HuH-7.5 (cell line): Measurements from ENCODE around the gene IGFL1.
A peak's percentile ranks its signal among the peaks of the same experiment; 100 is the strongest.
"Not testable (repeated sequence)": the region's sequence is repeated elsewhere in the genome, so short reads cannot be mapped to it uniquely, and the experiment has no call there.

Source experiments
- DNase-seq: peaks from one replicate; pipeline ENCODE4 v3.0.0; 2011; ENCODE audit warnings: low spot score

Gene IGFL1

DNA sequence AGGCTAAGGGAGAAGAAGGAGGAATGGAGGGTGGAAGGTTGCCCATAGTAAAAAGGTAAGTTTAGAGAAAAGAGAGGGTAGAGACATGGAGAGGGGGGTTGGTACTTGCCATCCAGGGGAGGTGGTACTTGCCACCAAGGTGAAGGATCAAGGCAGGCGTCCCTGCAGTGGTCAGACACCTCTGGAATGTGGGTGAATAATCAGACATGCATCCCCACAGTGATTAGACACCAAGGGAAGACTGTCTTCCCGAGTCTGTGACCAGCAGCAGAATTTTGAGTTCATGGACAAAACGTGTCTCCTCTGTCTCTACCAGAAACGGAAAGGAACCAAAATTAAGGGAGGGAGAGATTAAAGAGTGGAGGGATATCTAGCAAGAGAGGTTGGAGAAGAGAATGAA is 27.1 kb upstream of the IGFL1 start:
- no peak for DNase-seq

- DNase-seq, result no peak
Observed at GRCh38 chr19:46202872-46203860, 26.4 kb upstream of the IGFL1 start.

- no peak for DNase-seq
Observed at GRCh38 chr19:46204008-46204407, 25.5 kb upstream of the IGFL1 start.

GRCh38 chr19:46205183-46205984 is 24.2 kb upstream of the IGFL1 start:
- DNase-seq, result no peak

DNA sequence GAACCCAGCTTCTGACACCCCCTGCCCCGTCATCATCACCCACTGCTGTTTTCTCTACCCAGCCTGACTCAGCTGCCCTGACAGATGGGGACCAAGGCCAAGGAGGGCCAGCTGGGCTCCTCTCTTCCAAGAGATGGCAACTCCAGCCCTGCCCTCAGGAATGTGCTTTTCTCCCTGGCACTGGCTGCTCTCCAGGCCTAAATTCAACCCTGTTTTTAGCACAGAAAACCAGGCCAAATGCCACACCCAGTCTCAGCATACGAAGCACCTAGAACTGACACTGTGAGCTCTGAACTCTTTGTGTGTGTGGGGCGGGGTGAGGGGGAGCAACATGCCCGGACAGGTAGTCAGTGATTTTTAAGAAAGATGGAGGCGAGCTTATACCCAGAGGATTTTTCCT is 23.4 kb upstream of the IGFL1 start:
- DNase-seq, result no peak

GRCh38 chr19:46206682-46207081 is 22.9 kb upstream of the IGFL1 start:
- DNase-seq, result no peak

DNA sequence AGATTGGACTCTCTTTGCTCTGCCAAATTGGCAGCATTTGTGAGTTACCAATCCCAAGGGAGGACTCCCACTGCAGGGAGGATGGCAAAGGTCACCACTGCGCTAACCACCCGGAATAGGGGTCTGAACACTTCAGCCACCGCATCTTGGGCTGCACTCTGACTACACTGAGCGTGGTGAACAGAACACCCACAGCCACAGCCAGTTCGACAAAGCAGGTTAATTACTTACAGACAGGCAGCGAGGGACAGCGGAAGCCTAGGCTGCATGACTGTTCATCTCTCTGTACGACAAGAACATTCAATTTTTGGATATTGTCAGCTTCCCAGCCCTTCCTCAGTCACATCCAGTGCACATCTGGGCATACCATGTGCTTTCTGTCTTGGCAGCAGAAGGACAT is 21.7 kb upstream of the IGFL1 start:
- DNase-seq, result not testable (repeated sequence)

DNA sequence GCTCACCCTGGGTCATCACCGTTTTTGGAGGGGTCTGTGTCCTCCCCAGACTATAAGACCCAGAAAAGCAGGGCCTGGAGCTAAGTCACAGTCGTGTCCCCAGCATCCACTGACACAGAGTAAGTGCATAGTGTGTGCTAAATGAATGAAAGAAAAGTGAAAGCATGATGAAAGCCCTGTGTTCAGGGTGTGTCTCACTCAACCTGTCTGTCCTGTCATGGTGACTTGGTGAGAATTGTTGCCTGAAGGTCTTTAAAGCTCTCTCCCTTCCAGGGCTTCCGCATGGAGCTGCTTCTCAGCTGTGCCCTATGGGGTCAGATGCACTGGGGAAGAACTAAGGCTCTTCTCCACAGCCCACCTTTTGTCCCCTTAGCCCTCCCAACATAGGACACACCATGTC is 20.5 kb upstream of the IGFL1 start:
- no peak for DNase-seq

DNA sequence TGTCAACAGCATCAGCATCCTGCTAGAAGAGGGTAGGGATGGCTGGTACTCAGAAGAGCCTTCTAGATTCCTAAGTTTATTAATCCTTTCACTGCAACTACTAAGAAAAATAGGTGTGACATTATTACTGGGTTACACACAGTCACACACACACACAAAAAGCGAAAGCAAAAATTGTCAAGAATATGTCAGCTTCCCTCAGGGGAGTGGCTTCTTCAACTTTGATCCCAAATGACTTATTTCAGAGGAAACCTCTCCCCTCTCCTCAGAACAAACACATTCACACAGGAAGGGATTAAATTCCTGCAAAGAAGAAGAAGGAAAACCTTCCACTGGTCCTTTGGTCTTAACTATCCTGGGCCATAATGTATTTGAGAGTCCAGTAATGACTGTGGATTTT is 20.1 kb upstream of the IGFL1 start:
- no peak for DNase-seq

DNA sequence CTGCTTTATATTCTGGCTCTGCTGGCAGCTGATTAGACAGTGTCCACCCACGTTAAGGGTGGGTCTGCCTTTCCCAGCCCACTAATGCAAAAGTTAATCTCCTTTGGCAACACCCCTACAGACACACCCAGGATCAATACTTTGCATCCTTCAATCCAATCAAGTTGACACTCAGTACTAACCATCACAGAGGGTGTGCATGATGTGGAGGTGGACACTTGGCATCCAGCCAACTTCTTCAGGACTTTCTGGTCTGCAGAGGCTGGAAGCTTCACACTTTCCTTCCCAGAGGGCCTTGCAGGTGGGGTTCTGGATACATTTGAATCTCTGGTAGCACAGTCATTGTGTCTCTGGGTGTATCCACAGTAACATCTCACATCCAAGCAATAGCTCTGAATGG is 18.9 kb upstream of the IGFL1 start:
- DNase-seq, result no peak

DNA sequence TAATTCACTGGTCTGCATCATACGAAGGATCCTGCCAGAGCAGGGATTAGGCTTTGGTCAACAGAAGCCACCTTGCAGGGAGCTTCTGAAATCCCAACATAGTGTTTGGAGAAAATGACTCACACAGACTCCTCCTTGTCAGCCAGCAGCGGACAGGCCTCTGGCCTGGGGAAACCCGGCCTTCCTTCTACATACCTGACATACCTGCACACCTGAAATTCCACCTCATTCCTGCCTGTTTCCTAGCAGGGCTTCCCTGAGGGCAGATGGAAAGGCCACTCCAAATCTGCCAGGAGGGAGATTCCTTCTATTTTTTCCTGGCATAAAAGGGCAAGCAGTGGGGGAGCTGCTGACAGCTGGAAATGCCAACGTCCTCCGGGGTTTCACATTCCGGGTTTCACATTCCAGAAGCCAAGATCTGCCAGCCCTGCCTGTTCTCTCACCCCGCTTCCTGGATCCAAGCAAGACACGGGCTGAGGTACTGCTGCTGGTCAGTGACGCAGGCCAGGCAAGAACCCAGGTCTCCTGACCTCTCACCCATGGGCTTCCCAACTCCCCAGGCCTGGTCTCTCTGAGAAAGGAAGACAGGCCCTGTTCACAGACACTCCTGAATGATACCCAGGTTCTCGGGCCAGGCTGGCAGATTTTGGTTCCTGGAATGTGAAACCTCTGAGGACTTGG is 18.2 kb upstream of the IGFL1 start:
- DNase-seq, result no peak

GRCh38 chr19:46212592-46212991 is 16.9 kb upstream of the IGFL1 start:
- not testable (repeated sequence) for DNase-seq

GRCh38 chr19:46213156-46213555 is 16.4 kb upstream of the IGFL1 start:
- DNase-seq, result no peak

DNA sequence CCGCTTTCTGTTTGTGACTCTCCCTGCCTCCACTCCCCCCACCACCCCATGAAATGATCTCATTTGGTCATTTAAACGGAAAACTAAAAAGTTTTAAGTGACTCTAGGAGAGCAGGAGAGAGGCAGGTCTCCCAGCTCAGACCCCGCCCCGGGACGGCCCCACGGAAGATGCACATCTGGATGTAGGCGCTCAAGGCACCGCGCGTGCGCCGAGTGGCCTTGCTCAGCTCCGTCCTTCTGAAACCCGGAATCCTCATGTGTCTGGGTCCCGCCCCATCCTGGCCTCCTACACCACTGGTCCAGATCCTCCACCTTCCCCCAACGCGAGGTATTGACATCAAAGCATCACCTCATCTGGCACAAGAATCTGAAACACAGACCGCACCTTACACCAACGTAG is 15.7 kb upstream of the IGFL1 start:
- DNase-seq, result no peak

- DNase-seq, result no peak
Observed at GRCh38 chr19:46216612-46217011, 12.9 kb upstream of the IGFL1 start.

- DNase-seq, result no peak
Observed at GRCh38 chr19:46217476-46217875, 12.1 kb upstream of the IGFL1 start.

DNA sequence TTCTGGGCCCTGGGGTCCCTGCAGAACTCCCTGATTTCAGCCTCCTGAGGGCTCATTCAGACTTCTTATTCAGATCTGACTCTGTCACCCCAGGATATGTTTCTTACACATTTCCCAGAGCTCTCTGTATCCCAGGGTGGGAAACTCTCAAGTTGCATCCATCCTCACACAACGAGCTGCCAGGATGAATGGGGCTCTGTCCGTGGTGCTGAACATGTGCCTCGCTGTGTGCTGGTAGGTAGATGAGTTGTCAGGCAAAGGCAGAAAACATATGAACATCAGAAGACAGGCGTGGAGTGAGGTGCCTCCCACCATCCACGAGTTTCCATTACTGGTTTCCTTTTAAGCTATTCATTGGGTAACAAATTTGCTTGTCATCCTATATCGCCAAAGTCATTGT is 11.4 kb upstream of the IGFL1 start:
- DNase-seq, result peak; percentile 44

- DNase-seq, result no peak
Observed at GRCh38 chr19:46220038-46220615, 9.4 kb upstream of the IGFL1 start.

- DNase-seq, result no peak
Observed at GRCh38 chr19:46221152-46221551, 8.4 kb upstream of the IGFL1 start.

DNA sequence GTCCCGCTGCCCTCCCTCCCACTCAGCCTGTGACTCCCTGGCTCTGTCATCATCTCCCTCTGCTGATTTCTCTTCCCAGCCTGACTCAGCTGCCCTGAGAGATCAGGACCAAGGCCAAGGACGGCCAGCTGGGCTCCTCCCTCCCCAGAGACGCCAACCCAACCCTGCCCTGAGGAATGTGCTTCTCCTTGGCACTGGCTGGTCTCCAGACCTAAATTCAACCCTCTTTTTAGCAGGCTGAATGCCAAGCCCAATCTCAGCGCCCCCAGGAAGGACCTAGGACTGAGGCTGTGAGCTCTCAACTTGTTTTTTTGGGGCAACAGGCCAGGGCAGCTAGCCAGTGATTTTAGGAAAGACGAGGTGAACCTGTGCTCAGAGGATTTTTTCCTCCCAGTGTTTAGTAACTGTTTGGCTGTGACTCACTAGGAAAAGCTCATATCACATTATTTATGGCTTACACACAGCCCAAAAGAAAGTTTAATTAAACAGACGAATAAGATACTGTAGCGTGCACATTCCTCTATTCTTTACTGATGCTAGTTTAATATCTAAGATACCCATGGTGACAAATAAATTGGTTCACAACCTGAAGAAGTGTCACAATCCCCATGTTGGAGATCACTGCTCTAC is 7.4 kb upstream of the IGFL1 start:
- no peak for DNase-seq

- not testable (repeated sequence) for DNase-seq
Observed at GRCh38 chr19:46223787-46224186, 5.8 kb upstream of the IGFL1 start.

DNA sequence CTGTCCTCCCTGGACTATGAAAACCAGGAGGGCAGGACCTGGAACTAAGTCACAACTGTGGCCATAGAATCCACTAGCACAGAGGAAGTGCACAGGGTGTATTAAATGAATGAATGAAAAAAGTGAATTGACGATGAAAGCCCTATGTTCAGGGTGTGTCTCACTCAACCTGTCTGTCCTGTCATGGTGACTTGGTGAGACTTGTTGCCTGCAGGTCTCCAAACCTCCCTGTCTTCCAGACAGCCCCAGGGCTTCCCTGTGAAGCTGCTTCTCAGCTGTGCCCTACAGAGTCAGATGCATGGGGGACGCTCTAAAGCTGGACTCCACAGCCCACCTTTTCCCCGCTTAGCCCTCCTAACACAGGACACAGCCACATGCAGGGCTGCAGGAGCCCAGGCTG is 4.8 kb upstream of the IGFL1 start:
- no peak for DNase-seq
